D721Med (cell line): Measurements from ENCODE around the gene WSB1.
"Not testable (repeated sequence)": the region's sequence is repeated elsewhere in the genome, so short reads cannot be mapped to it uniquely, and the experiment has no call there.

Experiments used
- DNase-seq: peaks from one replicate; pipeline ENCODE4 v3.0.0; 2011; ENCODE audit warnings: low spot score; ENCODE audit not compliant: insufficient read length
- FAIRE-seq: peaks from 2 replicates; lab custom pipeline; 2011; peaks lifted over from hg19 to GRCh38; lab: Jason Lieb, UNC
- CTCF ChIP-seq: IDR thresholded peaks from 2 replicates; pipeline ENCODE4 v1.5.1; 2012; ENCODE audit warnings: mild to moderate bottlenecking, control low read depth; ENCODE audit not compliant: insufficient read depth; ENCODE audit errors: missing control alignments

WSB1 gene

GRCh38 chr17:27323538-27324215, 29.8 kb downstream of the WSB1 start:
- TF ChIP-seq CTCF, result no peak
- no peak for DNase-seq
- no peak for FAIRE-seq

GRCh38 chr17:27324771-27325339, 30.9 kb downstream of the WSB1 start:
- FAIRE-seq (no peak), DNase-seq (no peak)
- TF ChIP-seq CTCF, result no peak

GRCh38 chr17:27326051-27326450, 32.1 kb downstream of the WSB1 start:
- TF ChIP-seq CTCF, result no peak
- no peak for DNase-seq
- FAIRE-seq, result no peak

- TF ChIP-seq CTCF, result no peak
- no peak for FAIRE-seq
These were observed 32.7 kb downstream of the WSB1 start for GRCh38 chr17:27326585-27326984.

GRCh38 chr17:27327397-27327796, 33.5 kb downstream of the WSB1 start:
- no peak for DNase-seq
- FAIRE-seq, result no peak
- no peak for TF ChIP-seq CTCF

More at GRCh38 chr17:27326585-27326984, 32.7 kb downstream of the WSB1 start:
- DNase-seq, result no peak

- no peak for FAIRE-seq
- no peak for DNase-seq
- no peak for TF ChIP-seq CTCF
These were observed 34.0 kb downstream of the WSB1 start for GRCh38 chr17:27327871-27328270.

- not testable (repeated sequence) for DNase-seq, FAIRE-seq
These were observed 34.8 kb downstream of the WSB1 start for GRCh38 chr17:27328686-27329085.
